ENCODE data around the gene HSPA4.
"Not testable (repeated sequence)": the region's sequence is repeated elsewhere in the genome, so short reads cannot be mapped to it uniquely, and the experiment has no call there.

Gene HSPA4

GRCh38 chr5:133122711-133123110, 70.9 kb downstream of the HSPA4 start:
- DNase-seq (ENCODE audit: low spot score) = no peak

GRCh38 chr5:133123297-133123696, 71.5 kb downstream of the HSPA4 start:
- no peak for DNase-seq (ENCODE audit: low spot score)

GRCh38 chr5:133124891-133125290, 73.1 kb downstream of the HSPA4 start:
- no peak for DNase-seq (ENCODE audit: low spot score)

DNA sequence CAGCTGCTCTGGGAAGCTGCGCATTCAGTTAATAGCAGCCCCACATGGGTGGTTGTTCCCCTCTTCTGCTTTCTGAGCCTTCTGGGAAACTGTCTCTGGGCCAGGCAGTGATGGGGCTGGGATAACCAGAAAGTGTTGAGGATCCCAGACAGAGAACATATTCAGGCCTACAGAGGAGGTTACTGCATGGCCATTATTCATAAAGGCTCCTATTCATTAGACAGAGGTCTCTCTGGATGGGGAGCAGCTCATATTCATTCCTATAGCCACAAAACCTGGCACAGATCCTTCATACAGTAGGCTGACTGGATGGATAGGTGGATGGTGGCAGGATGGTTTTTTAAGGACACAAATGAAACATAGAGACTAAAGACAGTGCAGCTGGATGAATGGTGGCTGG, 76.3 kb downstream of the HSPA4 start:
- DNase-seq (ENCODE audit: low spot score) = no peak

GRCh38 chr5:133129289-133129688, 77.5 kb downstream of the HSPA4 start:
- DNase-seq (ENCODE audit: low spot score) = peak; percentile 58

DNA sequence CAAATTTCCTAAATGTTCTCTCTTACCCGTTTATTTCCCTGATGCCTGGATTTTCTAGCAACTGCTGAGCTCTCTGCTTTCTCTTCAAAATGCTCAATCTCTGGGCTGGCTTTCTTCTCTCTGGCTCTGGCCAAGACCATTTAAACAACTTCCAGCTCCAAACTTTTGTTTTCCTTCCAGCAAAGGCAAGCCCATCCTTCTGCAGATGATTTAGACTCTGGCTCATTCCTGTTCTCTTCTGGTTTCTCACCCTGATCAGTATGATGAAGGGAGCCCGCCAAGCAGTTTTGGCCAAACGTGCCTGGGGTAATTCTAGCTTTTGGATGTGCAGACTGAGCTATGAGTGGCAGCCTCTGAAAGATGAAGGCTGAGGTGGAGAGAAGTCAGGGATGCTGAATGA, 78.1 kb downstream of the HSPA4 start:
- DNase-seq (ENCODE audit: low spot score) = no peak

DNA sequence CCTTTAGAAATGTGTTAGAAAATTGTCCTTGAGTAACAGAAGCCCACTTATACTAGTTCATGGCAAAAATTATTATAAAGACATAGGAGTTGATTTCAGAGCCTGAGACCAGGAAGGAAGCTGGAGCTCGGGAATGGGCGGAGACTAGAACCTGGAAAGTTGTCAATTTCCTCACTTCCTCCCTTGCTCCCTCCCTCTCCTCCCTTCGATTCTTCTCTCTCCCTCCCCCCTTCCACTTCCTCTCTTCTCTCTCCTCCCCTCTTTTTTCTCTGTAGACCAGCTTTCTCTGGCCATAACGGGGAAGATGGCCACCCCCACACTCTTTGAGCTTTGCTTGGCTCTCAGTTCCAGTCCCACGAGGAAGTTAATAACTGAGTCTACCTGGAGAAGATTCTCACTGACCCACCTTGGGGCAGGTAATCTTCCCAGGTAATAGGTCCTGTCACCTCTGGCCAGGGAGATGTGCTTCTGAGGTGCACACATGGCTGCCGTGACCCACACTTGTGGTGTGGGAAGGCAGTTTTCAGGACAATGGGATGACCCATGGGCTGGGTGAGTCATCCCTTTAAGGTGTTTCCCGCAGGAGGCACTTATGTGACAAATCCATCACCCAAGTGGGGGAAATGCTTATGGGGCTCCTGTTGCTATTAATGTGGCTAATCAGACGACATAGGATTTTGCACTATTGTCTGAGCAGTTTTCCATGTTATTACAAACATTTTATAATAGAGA, 78.7 kb downstream of the HSPA4 start:
- no peak for DNase-seq (ENCODE audit: low spot score)

- no peak for DNase-seq (ENCODE audit: low spot score)
Measured at GRCh38 chr5:133132717-133133116, 80.9 kb downstream of the HSPA4 start.

DNA sequence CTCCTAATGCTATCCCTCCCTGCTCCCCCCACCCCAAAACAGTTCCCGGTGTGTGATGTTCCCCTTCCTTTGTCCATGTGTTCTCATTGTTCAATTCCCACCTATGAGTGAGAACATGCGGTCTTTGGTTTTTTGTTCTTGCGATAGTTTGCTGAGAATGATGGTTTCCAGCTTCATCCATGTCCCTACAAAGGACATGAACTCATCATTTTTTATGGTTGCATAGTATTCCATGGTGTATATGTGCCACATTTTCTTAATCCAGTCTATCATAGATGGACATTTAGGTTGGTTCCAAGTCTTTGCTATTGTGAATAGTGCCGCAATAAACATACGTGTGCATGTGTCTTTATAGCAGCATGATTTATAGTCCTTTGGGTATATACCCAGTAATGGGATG, 81.4 kb downstream of the HSPA4 start:
- not testable (repeated sequence) for DNase-seq (ENCODE audit: low spot score)

DNA sequence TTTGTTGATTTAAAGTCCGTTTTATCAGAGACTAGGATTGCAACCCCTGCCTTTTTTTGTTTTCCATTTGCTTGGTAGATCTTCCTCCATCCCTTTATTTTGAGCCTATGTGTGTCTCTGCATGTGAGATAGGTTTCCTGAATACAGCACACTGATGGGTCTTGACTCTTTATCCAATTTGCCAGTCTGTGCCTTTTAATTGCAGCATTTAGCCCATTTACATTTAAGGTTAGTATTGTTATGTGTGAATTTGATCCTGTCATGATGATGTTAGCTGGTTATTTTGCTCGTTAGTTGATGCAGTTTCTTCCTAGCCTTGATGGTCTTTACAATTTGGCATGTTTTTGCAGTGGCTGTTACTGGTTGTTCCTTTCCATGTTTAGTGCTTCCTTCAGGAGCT, 85.1 kb downstream of the HSPA4 start:
- DNase-seq (ENCODE audit: low spot score) = not testable (repeated sequence)

GRCh38 chr5:133140311-133140710, 88.5 kb downstream of the HSPA4 start:
- DNase-seq (ENCODE audit: low spot score) = no peak

DNA sequence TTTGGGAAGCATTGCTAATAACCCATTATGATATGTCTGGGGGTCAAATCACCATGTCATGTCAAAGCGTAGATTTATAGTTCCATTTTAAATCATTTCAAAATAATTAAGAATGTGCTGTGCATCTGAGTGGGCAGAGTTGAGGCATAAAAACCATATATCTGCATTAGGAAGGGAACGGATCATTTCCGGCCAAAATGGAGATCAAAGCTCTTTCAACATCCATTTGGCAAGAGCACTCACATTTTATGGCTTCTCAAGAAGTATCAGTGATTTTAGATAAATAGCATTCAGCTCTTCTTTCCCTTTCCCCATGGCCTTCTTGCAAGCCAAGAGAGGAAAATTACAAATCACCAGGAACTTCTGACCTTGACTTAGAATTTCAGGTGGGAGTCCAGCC, 89.9 kb downstream of the HSPA4 start:
- DNase-seq (ENCODE audit: low spot score) = no peak

GRCh38 chr5:133142782-133143181, 91.0 kb downstream of the HSPA4 start:
- DNase-seq (ENCODE audit: low spot score) = no peak

DNA sequence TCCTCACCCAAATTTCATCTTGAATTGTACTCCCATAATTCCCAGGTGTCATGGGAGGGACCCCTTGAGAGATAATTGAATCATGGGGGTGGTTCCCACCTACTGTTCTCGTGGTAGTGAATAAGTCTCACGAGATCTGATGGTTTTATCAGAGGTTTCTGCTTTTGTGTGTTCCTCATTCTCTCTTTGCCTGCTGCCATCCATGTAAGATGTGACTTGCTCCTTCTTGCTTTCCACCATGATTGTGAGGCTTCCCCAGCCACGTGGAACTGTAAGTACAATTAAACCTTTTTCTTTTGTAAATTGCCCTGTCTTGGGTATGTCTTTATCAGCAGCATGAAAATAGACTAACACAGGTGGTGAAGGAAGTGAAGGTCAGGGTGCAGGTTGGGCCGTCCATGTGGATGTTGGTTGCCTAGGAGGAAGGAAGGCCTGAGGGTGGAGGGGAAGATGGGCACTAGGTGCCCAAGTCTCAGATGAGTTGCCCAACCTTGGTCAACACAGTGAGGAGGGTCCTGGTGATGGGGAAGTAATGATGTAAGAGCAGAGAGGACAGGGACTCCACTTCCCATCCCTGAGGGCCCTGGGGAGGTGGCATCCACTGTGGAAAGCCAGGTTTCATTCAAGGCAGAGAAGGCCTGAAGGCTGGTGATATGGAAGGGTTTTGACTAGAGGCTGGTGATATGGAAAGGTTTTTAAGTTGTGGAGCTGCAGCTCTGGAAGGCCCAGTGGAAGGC, 92.6 kb downstream of the HSPA4 start:
- no peak for DNase-seq (ENCODE audit: low spot score)

DNA sequence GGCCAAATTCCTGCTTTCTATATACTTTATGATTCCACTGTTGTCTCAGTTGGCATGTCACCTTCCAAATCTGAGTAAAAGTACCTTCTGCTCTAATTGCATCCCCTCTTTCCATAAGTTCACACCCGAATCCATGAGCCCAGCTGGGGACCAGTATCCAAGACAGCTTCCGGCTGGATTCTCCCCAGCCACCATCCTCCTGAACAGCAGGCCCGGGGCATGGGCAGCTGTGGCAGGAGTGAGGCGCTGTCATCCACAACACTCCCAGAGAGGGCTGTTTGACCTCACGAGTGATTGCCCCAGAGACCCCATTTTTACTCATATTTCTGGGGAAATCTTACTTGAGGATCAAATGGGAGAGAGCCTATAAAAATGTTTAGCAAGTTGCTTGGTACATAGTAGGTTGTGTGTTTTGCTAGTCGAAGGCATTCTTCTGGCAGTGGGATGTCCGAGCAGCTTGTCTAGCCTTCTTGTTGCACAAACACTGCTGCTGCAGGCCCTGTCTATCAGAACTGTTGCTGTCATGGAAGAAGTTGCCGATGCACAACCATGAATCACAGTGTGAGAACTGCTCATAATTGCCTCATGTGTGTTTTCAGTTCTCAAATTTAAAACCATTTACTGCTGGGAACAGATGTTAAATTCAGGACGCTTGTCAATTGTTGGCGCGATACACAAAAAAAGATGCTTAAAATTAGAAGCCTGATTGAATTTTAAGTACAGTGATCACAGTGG, 93.8 kb downstream of the HSPA4 start:
- DNase-seq (ENCODE audit: low spot score) = no peak

DNA sequence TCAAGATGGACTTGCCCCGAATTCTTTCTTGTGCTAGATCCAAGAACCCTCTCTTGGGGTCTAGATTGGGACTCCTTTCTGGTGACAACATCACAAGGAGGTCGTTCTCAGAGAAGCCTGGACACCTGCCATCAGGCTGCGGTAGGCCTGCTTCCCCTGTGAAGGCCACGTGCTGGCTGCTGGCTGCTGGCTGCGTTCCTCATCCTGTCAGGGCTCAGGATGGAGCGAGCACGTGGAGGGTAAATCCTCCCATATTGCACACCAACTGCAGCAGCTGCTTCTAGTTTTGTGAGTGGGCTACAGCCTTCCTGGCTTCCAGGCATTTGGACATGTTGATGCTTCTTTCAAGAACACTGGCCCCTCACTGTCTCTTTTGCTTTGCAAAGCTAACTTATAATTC, 95.6 kb downstream of the HSPA4 start:
- no peak for DNase-seq (ENCODE audit: low spot score)

DNA sequence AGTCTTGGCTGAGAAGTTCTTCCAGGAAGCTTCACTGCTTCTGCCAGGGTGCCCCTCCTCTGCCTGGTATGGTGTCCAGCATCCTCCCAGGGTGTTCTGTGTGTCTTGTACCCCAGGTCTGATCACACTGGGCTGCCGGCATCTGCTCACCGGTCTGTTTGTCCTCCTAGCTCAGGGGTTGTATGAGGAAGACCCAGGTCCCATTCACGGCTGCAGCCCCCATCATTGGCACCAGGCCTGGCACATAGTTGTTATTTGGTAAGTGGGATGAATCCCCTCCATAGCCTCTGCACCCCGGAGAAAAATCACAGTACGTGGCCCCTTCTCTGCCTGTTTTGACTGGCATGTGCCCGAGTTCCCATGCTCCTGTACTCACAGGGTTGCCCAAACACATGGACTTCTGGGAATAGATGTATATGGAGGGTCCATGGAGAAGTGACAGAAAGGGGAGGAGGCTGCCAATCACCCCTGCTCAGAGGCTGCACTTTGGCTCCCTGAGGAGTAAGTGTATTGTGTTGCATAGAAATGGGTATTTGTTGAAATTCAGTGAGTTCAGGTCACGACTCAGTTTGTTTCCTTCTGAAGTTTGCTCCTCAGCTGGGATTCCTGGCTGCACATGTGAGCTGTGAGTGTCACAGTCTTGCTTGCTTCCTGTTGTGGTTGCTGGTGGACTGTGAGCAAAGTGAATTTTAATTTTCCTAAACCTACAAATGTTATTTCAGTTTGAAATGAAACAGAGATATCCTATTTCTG, 96.2 kb downstream of the HSPA4 start:
- no peak for DNase-seq (ENCODE audit: low spot score)

DNA sequence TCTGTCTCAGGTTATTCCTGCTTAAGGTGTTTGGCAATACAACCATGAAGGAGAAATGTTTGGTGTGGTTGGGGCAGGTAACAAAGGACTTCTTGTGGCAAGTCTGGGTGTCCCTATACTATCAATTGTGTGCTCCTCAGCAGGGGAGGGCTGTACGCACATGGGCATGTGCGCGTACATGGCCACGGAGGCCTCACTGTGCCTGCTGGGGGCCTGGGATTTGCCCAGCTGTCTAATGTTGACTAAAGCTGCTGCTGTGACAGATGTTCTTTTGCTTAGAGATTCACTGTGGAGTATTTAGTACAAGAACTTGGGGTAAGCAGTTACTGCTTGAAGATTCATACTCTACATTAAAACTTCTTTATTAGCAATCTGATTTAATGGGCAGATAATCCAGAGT, 97.5 kb downstream of the HSPA4 start:
- no peak for DNase-seq (ENCODE audit: low spot score)

DNA sequence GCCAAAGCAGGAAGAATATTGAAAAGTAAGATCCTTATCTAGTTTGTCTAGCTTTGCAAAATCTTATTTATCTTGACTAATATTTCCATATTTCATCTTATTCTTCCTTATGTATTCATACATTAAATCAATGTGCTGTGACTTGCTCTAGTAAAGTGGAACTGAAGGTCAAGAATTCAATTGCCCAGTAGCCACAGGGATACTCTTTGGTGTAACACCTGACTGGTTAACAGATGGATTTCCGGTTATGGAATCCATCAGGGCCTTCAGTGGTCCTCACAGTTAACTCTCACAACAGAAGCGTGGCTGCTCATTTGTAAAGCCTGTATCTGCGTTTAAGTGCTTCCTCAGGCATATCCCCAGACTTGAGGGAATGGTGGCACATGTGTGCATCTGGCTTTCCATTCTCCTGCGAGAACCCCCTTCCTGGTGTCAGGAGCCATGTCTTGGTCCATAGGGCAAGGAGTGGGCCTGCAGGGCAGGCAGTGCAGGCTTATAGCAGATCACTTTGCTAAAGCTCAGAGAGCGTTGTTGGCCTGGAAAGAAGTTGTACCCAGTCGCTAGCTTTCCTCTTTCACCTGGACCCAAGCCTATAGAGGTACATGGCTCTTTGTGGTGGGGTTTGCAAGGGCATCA, 99.2 kb downstream of the HSPA4 start:
- no peak for DNase-seq (ENCODE audit: low spot score)

DNA sequence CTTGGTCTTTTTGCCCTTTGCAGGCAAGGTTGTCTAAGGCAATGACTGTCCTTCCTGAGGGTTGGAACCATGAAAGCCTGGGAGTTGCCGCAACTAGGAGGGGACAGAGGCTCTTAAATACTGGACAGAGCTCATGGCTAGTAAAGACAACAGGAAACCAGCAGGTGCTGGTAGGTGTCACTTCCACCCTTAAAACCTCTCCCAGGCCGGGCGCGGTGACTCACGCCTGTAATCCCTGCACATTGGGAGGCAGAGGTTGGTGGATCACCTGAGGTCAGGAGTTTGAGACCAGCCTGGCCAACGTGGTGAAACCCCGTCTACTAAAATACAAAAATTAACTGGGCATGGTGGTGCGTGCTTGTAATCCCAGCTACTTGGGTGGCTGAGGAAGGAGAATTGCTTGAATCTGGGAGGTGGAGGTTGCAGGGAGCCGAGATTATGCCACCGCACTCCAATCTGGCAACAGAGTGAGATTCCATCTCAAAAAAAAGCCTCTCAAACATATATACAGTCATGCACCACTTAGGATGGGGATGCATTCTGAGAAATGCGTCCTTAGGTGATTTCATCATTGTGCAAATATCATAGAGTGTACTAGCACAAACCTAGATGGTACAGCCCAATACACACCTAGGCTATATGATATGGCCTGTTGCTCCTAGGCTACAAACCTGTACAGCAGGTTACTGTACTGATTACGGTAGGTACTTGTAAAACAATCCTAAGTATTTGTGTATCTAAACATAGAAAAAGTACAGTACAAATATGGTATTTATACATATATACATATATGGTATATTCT, 102.7 kb downstream of the HSPA4 start:
- no peak for DNase-seq (ENCODE audit: low spot score)

Measured in SK-N-DZ (cell line).